Activated T-cell treated with anti-CD3 and anti-CD28 coated beads, Interleukin-2, amount 50 U/mL, for 1 hour (primary cell): ENCODE results near the gene CCDC102B.
"Not testable (repeated sequence)": the region's sequence is repeated elsewhere in the genome, so short reads cannot be mapped to it uniquely, and the experiment has no call there.

Experiments
- DNase-seq: peaks from one replicate; pipeline ENCODE4 v3.0.0-alpha.2; 2020

Gene CCDC102B

GRCh38 chr18:68916734-68917133 is 118.9 kb downstream of the CCDC102B start:
- no peak for DNase-seq

DNA sequence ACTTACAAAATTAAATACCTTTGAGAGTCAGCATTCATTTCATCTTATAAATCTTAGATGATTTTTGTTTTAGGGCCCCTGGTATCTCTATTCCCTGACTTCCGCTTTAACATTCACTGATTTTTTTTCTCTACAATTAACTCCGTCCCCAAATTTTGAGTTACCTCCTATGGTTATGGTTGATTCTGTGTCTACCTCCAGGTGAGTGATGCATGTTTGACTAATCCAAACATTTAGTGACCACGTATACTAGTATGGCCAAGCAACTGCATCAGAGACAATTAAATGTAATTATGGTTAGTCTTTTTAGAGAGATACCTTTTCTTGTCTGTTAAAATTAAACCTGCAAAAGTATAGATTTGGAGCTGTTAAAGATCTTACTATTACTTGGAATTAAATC is 120.3 kb downstream of the CCDC102B start:
- DNase-seq, result no peak

- no peak for DNase-seq
These were observed 122.0 kb downstream of the CCDC102B start for GRCh38 chr18:68919900-68920299.

DNA sequence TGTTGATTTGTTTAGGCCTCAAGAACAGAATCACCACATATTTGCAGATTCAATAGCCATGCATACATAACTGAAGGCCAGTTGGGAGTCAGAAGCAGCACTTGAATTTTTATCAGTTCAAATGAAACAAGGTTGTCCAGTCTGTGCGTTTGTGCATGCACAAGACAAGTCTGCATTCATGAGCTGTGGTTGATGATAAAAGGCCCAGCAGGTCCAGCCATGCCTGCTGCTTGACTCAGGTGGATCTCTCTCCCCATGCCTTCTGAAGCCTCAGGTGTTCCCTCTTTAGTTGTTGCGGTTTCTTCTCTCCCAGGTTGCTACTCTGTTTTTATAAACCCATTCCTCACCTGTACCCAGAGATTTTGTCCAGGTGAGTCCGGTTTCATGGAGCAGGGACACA is 124.5 kb downstream of the CCDC102B start:
- DNase-seq, result no peak

DNA sequence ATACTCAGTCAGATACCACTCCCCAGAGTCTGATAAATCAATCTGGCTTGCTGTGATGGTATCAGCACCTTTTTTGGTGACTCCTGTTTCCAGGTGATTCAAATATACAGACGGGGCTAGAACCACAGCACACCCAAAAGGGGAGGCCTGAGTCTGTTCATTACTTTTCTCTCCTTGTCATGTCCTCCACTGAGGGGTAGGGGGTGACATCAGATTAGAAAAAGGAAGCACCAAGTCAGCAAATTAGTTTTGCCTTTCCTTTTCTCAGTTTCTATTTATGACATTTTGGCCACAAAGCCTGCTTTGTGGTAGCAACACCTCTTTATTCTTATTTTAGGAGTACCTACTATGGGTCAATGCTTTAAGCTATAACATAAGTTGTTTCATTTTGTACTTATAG is 127.4 kb downstream of the CCDC102B start:
- no peak for DNase-seq

- no peak for DNase-seq
These were observed 131.1 kb downstream of the CCDC102B start for GRCh38 chr18:68928762-68929675.

DNA sequence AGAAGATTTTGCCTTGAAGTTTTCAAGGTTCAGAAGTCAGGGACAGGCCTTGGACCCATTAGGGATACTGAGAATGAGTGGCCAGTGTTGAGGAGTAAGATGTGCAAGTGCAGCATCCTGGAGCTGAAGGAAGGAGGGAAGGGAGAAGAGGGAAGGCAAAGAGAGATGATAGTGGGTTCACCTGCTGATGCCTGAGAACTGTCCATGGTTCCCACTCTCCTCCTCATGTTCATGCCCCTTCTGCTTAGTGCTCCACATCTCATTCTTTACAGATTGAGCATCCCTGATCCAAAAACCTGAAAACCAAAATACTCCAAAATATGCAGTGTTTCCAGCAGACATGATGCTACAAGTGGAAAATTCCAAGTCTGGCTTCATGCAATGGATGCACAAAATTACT is 137.8 kb downstream of the CCDC102B start:
- DNase-seq, result no peak

DNA sequence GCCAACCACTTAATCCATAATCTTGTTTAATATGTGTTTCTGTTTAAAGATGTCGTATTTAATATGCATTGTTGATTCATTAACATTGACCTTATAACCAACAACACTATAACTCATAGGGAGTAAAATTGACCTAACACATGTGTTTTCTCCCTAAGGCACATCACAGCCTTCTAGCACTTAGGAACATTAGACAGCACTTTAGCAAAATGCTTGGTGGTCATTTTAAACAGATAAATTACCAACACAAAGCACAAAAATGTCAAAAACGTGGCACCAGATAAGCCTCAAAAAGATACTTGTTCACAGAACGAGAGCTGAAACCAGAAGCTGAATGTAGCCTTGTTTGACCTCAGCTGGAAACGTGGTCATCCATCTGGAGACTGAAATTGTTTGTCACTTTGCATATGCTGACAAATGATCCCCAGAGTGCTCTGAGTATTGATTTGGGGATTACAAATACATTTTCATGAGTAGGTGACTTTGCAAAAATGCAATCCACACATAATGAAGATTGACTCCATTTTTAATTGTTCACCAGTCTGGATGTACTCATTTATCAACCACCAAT is 139.2 kb downstream of the CCDC102B start:
- no peak for DNase-seq

GRCh38 chr18:68940039-68940438 is 142.2 kb downstream of the CCDC102B start:
- DNase-seq, result no peak

DNA sequence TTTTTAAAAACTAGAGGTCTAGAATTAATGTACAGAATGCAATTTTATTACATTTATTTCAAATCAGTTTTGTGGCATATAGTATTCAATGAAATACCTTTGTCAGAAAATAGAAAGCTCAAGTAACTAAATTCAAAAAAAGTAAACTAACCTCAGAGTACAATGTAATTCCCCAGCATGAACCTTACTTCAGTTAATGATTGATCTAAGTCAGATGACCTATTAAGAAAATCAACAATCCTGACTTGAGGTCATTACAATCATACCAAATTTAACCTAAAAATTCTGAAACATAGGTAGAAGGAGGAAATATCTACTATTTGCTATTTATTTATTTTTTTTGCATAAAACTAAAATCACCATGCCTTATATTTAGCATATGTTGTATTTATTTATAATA is 142.9 kb downstream of the CCDC102B start:
- DNase-seq, result no peak

DNA sequence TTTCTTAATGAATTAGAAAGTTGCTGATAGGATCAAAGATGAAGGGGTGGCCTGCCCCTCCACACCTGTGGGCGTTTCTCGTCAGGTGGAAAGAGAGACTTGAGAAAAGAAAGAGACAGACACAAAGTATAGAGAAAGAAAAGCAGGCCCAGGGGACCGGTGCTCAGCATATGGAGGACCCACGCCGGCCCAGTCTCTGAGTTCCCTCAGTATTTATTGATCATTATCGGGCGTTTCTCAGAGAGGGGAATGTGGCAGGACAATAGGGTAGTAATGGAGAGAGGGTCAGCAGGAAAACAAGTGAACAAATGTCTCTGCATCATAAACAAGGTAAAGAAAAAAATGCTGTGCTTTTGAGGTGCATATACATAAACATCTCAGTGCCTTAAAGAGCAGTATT is 144.3 kb downstream of the CCDC102B start:
- no peak for DNase-seq

GRCh38 chr18:68943861-68944260 is 146.0 kb downstream of the CCDC102B start:
- DNase-seq, result not testable (repeated sequence)

GRCh38 chr18:68944330-68944729 is 146.4 kb downstream of the CCDC102B start:
- no peak for DNase-seq

- DNase-seq, result no peak
These were observed 146.9 kb downstream of the CCDC102B start for GRCh38 chr18:68944826-68945225.

- no peak for DNase-seq
These were observed 150.7 kb downstream of the CCDC102B start for GRCh38 chr18:68948622-68949021.

DNA sequence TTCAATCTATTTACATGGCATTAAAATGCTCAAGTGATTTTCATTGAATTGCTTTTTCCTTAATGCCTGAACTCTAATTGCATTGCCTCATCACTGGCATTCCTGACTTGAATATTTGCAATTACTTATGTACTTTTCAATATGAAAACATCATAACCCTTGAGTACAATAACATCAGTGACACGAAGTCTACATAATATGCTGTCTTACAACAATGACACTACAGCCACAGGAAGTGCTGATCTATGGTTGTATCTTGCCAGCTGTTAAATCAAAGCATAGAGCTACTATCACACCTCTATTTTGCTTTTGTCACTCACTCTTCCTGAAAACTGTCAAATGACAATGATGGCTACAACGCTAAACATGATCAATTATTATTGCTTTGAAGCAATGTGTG is 156.9 kb downstream of the CCDC102B start:
- DNase-seq, result no peak

DNA sequence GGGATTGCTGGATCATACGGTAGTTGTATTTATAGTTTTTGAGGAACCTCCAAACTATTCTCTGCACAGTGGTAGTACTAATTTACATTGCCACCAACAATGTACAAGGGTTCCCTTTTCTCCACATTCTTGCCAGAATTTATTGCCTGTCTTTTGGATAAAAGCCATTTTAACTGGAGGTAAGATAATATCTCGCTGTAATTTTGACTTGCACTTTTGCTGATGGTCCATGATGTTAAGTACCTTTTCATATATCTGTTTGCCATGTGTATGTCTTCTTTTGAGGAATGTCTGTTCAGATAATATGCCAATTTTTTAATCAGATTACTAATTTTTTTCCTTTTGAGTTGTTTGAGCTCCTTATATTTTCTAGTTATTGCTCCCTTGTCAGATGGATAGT is 158.8 kb downstream of the CCDC102B start:
- DNase-seq, result no peak

GRCh38 chr18:68960355-68960754 is 162.5 kb downstream of the CCDC102B start:
- DNase-seq, result no peak

DNA sequence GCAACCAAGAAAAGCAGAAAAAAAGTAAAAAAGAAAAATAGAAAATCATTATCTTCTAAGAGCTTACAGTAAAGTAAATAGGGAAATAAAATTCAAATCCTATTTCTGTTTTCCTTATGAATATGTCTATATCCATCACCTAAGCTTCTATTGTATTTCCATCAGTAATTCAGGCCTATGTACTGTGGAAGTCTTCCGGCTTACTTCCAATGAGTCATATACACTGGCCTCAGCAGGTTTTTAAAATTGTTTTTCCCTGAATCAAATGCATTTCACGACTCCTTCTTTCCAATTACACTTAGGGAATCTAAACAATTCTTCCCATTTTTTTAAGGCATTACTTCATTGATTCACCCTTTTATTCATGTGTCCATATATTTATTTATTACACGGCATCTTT is 164.7 kb downstream of the CCDC102B start:
- DNase-seq, result no peak

DNA sequence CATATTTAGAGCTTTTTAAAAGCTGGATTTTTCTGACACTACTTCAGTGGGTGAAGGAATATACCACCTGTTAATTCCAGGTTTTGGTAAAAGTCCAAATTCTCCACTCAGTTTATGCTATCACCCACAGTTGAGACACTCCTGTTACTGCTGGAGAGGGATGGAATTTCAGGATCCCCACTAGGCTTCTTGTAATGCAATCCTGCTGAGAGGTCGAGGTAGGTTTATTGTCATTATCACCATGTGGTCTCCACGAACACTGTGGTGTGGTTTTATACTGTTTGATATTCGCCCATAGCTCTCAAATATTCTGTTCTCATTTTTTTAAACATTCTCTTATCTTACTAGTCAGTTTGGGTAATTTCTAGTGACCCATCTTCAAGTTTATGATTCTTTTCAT is 167.9 kb downstream of the CCDC102B start:
- DNase-seq, result no peak

- DNase-seq, result no peak
These were observed 171.1 kb downstream of the CCDC102B start for GRCh38 chr18:68969027-68969426.

- no peak for DNase-seq
These were observed 174.3 kb downstream of the CCDC102B start for GRCh38 chr18:68972176-68972575.

DNA sequence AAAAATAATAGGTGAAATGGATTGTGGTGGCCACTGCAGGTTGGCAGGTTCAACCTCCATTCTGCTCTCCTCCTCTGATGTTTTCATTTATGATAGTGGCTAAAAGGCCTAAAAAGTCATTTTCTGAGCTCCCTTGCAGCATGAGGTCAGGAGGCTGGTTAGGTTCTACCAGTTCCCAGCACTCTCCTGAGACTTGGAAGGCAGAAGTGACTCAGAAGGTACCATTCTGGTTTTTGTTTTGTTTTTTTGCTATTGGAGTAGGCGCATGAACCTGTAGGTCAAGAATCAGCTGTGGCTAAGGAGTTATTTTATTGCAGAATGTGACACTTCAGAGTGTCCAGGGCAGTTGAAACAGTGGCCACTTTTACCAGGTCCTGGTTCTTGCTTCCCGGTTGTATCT is 181.9 kb downstream of the CCDC102B start:
- DNase-seq, result no peak

GRCh38 chr18:68983126-68983525 is 185.2 kb downstream of the CCDC102B start:
- DNase-seq, result no peak

DNA sequence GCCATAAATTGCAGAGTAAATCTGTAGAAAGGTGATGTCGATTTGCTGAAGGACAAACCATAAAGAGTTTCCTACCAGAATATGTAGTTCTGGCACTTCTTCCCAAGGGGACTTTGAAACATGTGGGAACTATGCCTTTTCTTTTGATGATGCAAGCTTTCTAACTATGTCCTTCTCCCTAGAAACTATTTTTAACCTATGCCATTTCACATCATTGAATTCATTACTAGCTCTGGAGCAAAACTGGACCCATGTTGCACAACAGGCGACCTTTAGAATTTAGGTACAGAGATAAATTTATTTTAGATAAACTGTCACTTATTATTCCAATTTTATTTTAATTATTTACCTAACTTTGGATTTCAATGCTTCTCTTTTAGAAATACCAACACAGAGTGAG is 186.5 kb downstream of the CCDC102B start:
- no peak for DNase-seq
